ENCODE data around the gene TPK1.
A peak's percentile ranks its signal among the peaks of the same experiment; 100 is the strongest.

The TPK1 gene

GRCh38 chr7:144848078-144848477 is 12.2 kb upstream of the TPK1 start:
- Histone ChIP-seq H2AFZ (ENCODE audit: low read depth, low read length) (no peak overlapping the region), H3K4ac (ENCODE audit: low read depth in 1 of 2, low read length in 2 of 2) (no peak overlapping the region), H4K91ac (ENCODE audit: low read length) (no peak overlapping the region), H3K36me3 (ENCODE audit: control insufficient read depth in 1 of 2, insufficient read depth in 2 of 2, low read depth in 1 of 2, low read length in 2 of 2) (no peaks in the 10 kb centered on the region), H4K8ac (ENCODE audit: low read length) (no peak overlapping the region), H2AK5ac (ENCODE audit: low read length, severe bottlenecking) (no peak overlapping the region), H3K79me1 (replicated peaks; ENCODE audit: low read length, poor library complexity, severe bottlenecking) (no peaks in the 10 kb centered on the region), H3K14ac (ENCODE audit: low read length in 2 of 2) (no peak overlapping the region), H3K4me1 (ENCODE audit: control insufficient read depth, insufficient read depth, low read depth, low read length) (no peaks in the 10 kb centered on the region), H2BK5ac (ENCODE audit: low read depth, low read length, poor library complexity, severe bottlenecking) (no peak overlapping the region), H3K27me3 (ENCODE audit: control insufficient read depth in 1 of 2, insufficient read depth in 1 of 2, low read length in 2 of 2) (no peaks in the 10 kb centered on the region), H3K23ac (ENCODE audit: low read length in 2 of 2) (no peak overlapping the region), H2BK15ac (ENCODE audit: low read depth, poor library complexity, severe bottlenecking) (no peak overlapping the region), H3K4me3 (ENCODE audit: insufficient read depth in 1 of 2, low read depth in 1 of 2, low read length in 2 of 2) (no peak overlapping the region), H3K18ac (ENCODE audit: low read depth in 1 of 2, low read length in 2 of 2) (no peak overlapping the region), H2BK120ac (ENCODE audit: low read depth, low read length) (no peak overlapping the region), H3K9ac (ENCODE audit: low read length) (no peak overlapping the region), H3K4me2 (ENCODE audit: low read length, poor library complexity, severe bottlenecking) (no peak overlapping the region), H3K9me3 (ENCODE audit: control insufficient read depth, low read length) (no peaks in the 10 kb centered on the region), H2BK12ac (ENCODE audit: low read length in 2 of 2) (no peak overlapping the region), H3K27ac (ENCODE audit: low read length, poor library complexity, severe bottlenecking) (no peak overlapping the region)
- no peak for DNase-seq
- WGBS = 90% methylated on average over 1 of the region's 1 CpG

DNA sequence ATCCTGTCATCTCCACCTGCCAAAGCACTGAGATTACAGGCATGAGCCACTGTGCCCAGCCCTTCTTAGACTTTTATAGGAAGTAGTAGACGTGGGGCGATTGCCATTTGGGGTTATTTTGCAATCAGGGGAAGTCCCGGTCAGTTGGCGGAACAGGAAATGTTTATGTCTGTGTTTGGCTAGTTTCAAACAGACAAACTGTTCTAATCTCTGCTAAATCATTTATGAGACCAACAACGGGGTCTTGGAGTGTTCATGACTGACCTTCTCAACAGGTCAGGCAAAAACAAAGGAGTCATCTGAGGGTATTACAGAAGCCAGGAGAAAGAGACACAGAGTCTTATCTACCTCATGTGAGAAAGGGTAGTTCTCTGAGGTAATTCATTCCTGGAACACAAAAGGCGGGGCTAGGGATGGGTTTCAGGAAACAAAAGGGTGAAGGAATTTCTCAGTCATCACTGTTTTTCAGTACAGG is 6.6 kb upstream of the TPK1 start:
- no peak overlapping the region for H3K4me3 ChIP-seq (ENCODE audit: insufficient read depth in 1 of 2, low read depth in 1 of 2, low read length in 2 of 2)
- H4K8ac ChIP-seq (ENCODE audit: low read length) = no peak overlapping the region
- H3K9ac ChIP-seq (ENCODE audit: low read length) = no peak overlapping the region
- no peak overlapping the region for H3K27ac ChIP-seq (ENCODE audit: low read length, poor library complexity, severe bottlenecking)
- no peaks in the 10 kb centered on the region for H3K9me3 ChIP-seq (ENCODE audit: control insufficient read depth, low read length)
- no peak overlapping the region for H4K91ac ChIP-seq (ENCODE audit: low read length)
- peak; percentile 29 for DNase-seq
- no peak overlapping the region for H2BK12ac ChIP-seq (ENCODE audit: low read length in 2 of 2)
- H3K23ac ChIP-seq (ENCODE audit: low read length in 2 of 2) = no peak overlapping the region
- 73% methylated on average over 6 of the region's 6 CpGs for WGBS
- no peak overlapping the region for H2AFZ ChIP-seq (ENCODE audit: low read depth, low read length)
- H3K14ac ChIP-seq (ENCODE audit: low read length in 2 of 2) = no peak overlapping the region
- no peak overlapping the region for H2BK120ac ChIP-seq (ENCODE audit: low read depth, low read length)
- no peaks in the 10 kb centered on the region for H3K27me3 ChIP-seq (ENCODE audit: control insufficient read depth in 1 of 2, insufficient read depth in 1 of 2, low read length in 2 of 2)
- no peaks in the 10 kb centered on the region for H3K36me3 ChIP-seq (ENCODE audit: control insufficient read depth in 1 of 2, insufficient read depth in 2 of 2, low read depth in 1 of 2, low read length in 2 of 2)
- no peaks in the 10 kb centered on the region for H3K79me1 ChIP-seq (replicated peaks; ENCODE audit: low read length, poor library complexity, severe bottlenecking)
- H2BK5ac ChIP-seq (ENCODE audit: low read depth, low read length, poor library complexity, severe bottlenecking) = no peak overlapping the region
- no peak overlapping the region for H3K4ac ChIP-seq (ENCODE audit: low read depth in 1 of 2, low read length in 2 of 2)
- H3K18ac ChIP-seq (ENCODE audit: low read depth in 1 of 2, low read length in 2 of 2) = no peak overlapping the region
- no peak overlapping the region for H3K4me2 ChIP-seq (ENCODE audit: low read length, poor library complexity, severe bottlenecking)
- no peak overlapping the region for H2AK5ac ChIP-seq (ENCODE audit: low read length, severe bottlenecking)
- H3K4me1 ChIP-seq (ENCODE audit: control insufficient read depth, insufficient read depth, low read depth, low read length) = no peaks in the 10 kb centered on the region
- H2BK15ac ChIP-seq (ENCODE audit: low read depth, poor library complexity, severe bottlenecking) = no peak overlapping the region

DNA sequence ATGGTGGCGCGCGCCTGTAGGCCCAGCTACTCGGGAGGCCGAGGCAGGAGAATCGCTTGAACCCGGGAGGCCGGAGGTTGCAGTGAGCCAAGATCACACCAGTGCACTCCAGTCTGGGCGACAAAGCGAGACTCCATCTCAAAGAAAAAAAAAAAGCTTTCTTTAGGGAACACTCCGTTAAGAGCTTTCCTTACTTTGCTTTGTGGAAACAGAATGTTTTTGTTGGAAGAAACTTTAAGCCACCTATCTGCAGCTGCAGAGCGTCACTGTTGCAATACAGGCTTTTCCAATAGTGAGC is 641 bp upstream of the TPK1 start:
- Histone ChIP-seq H3K14ac (ENCODE audit: low read length in 2 of 2) (no peak overlapping the region), H3K4me2 (ENCODE audit: low read length, poor library complexity, severe bottlenecking) (no peak overlapping the region), H3K9me3 (ENCODE audit: control insufficient read depth, low read length) (no peaks in the 10 kb centered on the region), H3K4me1 (ENCODE audit: control insufficient read depth, insufficient read depth, low read depth, low read length) (peaks cover 3% of the 10 kb centered on the region), H2BK15ac (ENCODE audit: low read depth, poor library complexity, severe bottlenecking) (no peak overlapping the region), H3K4me3 (ENCODE audit: insufficient read depth in 1 of 2, low read depth in 1 of 2, low read length in 2 of 2) (peak overlapping the region in 1 of 2 experiments; percentile 91), H3K27ac (ENCODE audit: low read length, poor library complexity, severe bottlenecking) (no peak overlapping the region), H3K27me3 (ENCODE audit: control insufficient read depth in 1 of 2, insufficient read depth in 1 of 2, low read length in 2 of 2) (no peaks in the 10 kb centered on the region), H2BK120ac (ENCODE audit: low read depth, low read length) (no peak overlapping the region), H2BK5ac (ENCODE audit: low read depth, low read length, poor library complexity, severe bottlenecking) (no peak overlapping the region), H3K79me1 (replicated peaks; ENCODE audit: low read length, poor library complexity, severe bottlenecking) (peaks cover 5% of the 10 kb centered on the region), H3K9ac (ENCODE audit: low read length) (no peak overlapping the region), H3K18ac (ENCODE audit: low read depth in 1 of 2, low read length in 2 of 2) (no peak overlapping the region), H4K8ac (ENCODE audit: low read length) (no peak overlapping the region), H2AFZ (ENCODE audit: low read depth, low read length) (peak overlapping the region; percentile 96), H3K36me3 (ENCODE audit: control insufficient read depth in 1 of 2, insufficient read depth in 2 of 2, low read depth in 1 of 2, low read length in 2 of 2) (no peaks in the 10 kb centered on the region), H3K23ac (ENCODE audit: low read length in 2 of 2) (no peak overlapping the region), H2BK12ac (ENCODE audit: low read length in 2 of 2) (no peak overlapping the region), H2AK5ac (ENCODE audit: low read length, severe bottlenecking) (no peak overlapping the region), H4K91ac (ENCODE audit: low read length) (no peak overlapping the region), H3K4ac (ENCODE audit: low read depth in 1 of 2, low read length in 2 of 2) (no peak overlapping the region)
- WGBS = 98% methylated on average over 9 of the region's 12 CpGs
- DNase-seq = no peak

DNA sequence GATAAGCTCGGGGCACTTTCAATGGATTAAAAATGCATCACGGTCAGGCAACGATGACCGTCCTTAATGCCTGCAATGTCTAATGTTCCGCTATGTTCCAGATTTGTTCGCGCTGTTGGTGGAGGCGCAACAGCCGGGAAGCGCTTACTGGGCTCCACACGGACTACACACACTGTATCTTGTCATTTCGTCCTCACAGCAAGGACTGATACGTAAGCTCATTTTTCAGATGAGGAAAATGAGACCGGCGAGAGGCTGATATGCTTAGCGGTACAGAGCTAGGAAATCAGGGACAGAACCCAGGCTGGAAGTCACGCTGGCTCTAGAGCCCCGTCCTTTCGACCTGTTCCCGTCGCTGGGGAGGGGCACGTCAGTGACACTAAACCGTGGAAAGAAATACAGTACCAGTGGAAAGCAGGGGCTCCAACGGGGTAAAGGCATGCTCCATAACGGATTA is 670 bp downstream of the TPK1 start:
- no peaks in the 10 kb centered on the region for H3K27me3 ChIP-seq (ENCODE audit: control insufficient read depth in 1 of 2, insufficient read depth in 1 of 2, low read length in 2 of 2)
- peaks cover 3% of the 10 kb centered on the region for H3K4me1 ChIP-seq (ENCODE audit: control insufficient read depth, insufficient read depth, low read depth, low read length)
- no peak overlapping the region for H2BK15ac ChIP-seq (ENCODE audit: low read depth, poor library complexity, severe bottlenecking)
- no peaks in the 10 kb centered on the region for H3K36me3 ChIP-seq (ENCODE audit: control insufficient read depth in 1 of 2, insufficient read depth in 2 of 2, low read depth in 1 of 2, low read length in 2 of 2)
- 1% methylated on average over 25 of the region's 25 CpGs for WGBS
- H3K23ac ChIP-seq (ENCODE audit: low read length in 2 of 2) = no peak overlapping the region
- peak overlapping the region; percentile 92 for H3K9ac ChIP-seq (ENCODE audit: low read length)
- H2BK120ac ChIP-seq (ENCODE audit: low read depth, low read length) = no peak overlapping the region
- H3K18ac ChIP-seq (ENCODE audit: low read depth in 1 of 2, low read length in 2 of 2) = peak overlapping the region in 1 of 2 experiments; percentile 71
- H2BK12ac ChIP-seq (ENCODE audit: low read length in 2 of 2) = no peak overlapping the region
- H4K91ac ChIP-seq (ENCODE audit: low read length) = no peak overlapping the region
- H3K9me3 ChIP-seq (ENCODE audit: control insufficient read depth, low read length) = no peaks in the 10 kb centered on the region
- peaks cover 8% of the 10 kb centered on the region for H3K79me1 ChIP-seq (replicated peaks; ENCODE audit: low read length, poor library complexity, severe bottlenecking)
- no peak overlapping the region for H2BK5ac ChIP-seq (ENCODE audit: low read depth, low read length, poor library complexity, severe bottlenecking)
- H3K4ac ChIP-seq (ENCODE audit: low read depth in 1 of 2, low read length in 2 of 2) = peak overlapping the region in 1 of 2 experiments; percentile 53
- H2AK5ac ChIP-seq (ENCODE audit: low read length, severe bottlenecking) = no peak overlapping the region
- H2AFZ ChIP-seq (ENCODE audit: low read depth, low read length) = peak overlapping the region; percentile 72
- no peak overlapping the region for H4K8ac ChIP-seq (ENCODE audit: low read length)
- peak overlapping the region; percentile 83 for H3K27ac ChIP-seq (ENCODE audit: low read length, poor library complexity, severe bottlenecking)
- peak overlapping the region in 1 of 2 experiments; percentile 72 for H3K14ac ChIP-seq (ENCODE audit: low read length in 2 of 2)
- H3K4me3 ChIP-seq (ENCODE audit: insufficient read depth in 1 of 2, low read depth in 1 of 2, low read length in 2 of 2) = peak overlapping the region; percentile 61 to 91
- H3K4me2 ChIP-seq (ENCODE audit: low read length, poor library complexity, severe bottlenecking) = peak overlapping the region; percentile 55
- peak; percentile 72 for DNase-seq

Data from mesenchymal stem cell (in vitro differentiated cells and primary cell).